Astrocyte of the cerebellum (primary cell): ENCODE measurements around the gene SLC25A26.

Source experiments
- DNase-seq: peaks from one replicate; pipeline ENCODE4 v3.0.0-alpha.2; 2011; ENCODE audit warnings: low read depth
- H3K4me3 ChIP-seq: 2 replicates; pipeline ENCODE4 v1.5.1; 2011; ENCODE audit warnings: mild to moderate bottlenecking, low read depth, low read length, moderate library complexity
- CTCF ChIP-seq: IDR thresholded peaks from 2 replicates; pipeline ENCODE4 v1.5.1; 2012; ENCODE audit warnings: low read length, low read depth, moderate library complexity, mild to moderate bottlenecking; ENCODE audit errors: missing control alignments
- in situ Hi-C: cut with HindIII; loops from 2 replicates; pipeline ENCODE4 v1.10.0; 2017; ENCODE audit warnings: low sequenced_read_pairs

SLC25A26 gene

GRCh38 chr3:66363148-66363547, 142.3 kb downstream of the SLC25A26 start:
- DNase-seq = no peak
- in situ Hi-C loops = no loop called here
- TF ChIP-seq CTCF = no peak
- no peak overlapping the region for H3K4me3 ChIP-seq

GRCh38 chr3:66365080-66365479, 144.3 kb downstream of the SLC25A26 start:
- H3K4me3 ChIP-seq = no peak overlapping the region
- no peak for DNase-seq
- in situ Hi-C loops = no loop called here
- no peak for TF ChIP-seq CTCF

DNA sequence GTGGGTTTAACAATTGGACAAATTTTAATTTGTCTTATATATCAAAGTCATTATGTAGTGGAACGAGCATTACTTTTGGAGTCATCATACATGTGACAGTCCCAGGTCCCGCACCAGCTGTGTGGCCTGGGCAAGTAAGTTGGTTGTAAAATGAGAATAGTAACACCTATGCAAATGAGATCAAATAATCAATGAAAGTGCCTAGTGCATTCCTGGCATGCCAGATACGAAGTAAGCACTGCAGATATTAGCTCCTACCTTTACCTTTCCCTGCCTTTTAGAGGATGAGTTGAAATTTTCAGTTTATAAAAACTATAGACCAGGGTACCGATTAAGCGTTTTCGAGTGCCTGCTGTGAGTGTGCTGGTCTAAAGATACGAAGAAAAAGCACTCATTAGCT, 145.9 kb downstream of the SLC25A26 start:
- TF ChIP-seq CTCF = no peak
- no peak overlapping the region for H3K4me3 ChIP-seq
- no peak for DNase-seq
- in situ Hi-C loops = no loop called here

GRCh38 chr3:66367979-66368378, 147.2 kb downstream of the SLC25A26 start:
- in situ Hi-C loops = no loop called here
- TF ChIP-seq CTCF = no peak
- DNase-seq = no peak
- H3K4me3 ChIP-seq = no peak overlapping the region

- DNase-seq = no peak
Measured at GRCh38 chr3:66370179-66370578, 149.4 kb downstream of the SLC25A26 start.

GRCh38 chr3:66371432-66371831, 150.6 kb downstream of the SLC25A26 start:
- in situ Hi-C loops = no loop called here
- no peak for TF ChIP-seq CTCF
- DNase-seq = no peak
- H3K4me3 ChIP-seq = no peak overlapping the region

More at GRCh38 chr3:66370179-66370578, 149.4 kb downstream of the SLC25A26 start:
- TF ChIP-seq CTCF = no peak
- no peak overlapping the region for H3K4me3 ChIP-seq
- in situ Hi-C loops = no loop called here
